Amniotic epithelial cell (primary cell): ENCODE data around the gene SGPL1.
"Not testable (repeated sequence)": the region's sequence is repeated elsewhere in the genome, so short reads cannot be mapped to it uniquely, and the experiment has no call there.

ENCODE experiments used
- DNase-seq: peaks from one replicate; pipeline ENCODE4 v3.0.0-alpha.2; 2010; ENCODE audit warnings: low read depth

The SGPL1 gene

GRCh38 chr10:70815504-70816219, at the start of gene SGPL1:
Gene SGPL1, plus strand, starts transcription at chr10:70815948. Its CDS starts 906 bp downstream, at chr10:70816854.
- DNase-seq, result peak; percentile 65

GRCh38 chr10:70768026-70768685, 47.6 kb upstream of the SGPL1 start:
- not testable (repeated sequence) for DNase-seq

GRCh38 chr10:70769121-70769520, 46.6 kb upstream of the SGPL1 start:
- DNase-seq, result no peak

GRCh38 chr10:70770001-70770400, 45.7 kb upstream of the SGPL1 start:
- DNase-seq, result no peak

- DNase-seq, result not testable (repeated sequence)
Measured at GRCh38 chr10:70770516-70770915, 45.2 kb upstream of the SGPL1 start.

GRCh38 chr10:70771311-70772194, 44.2 kb upstream of the SGPL1 start:
- no peak for DNase-seq

GRCh38 chr10:70772627-70773026, 43.1 kb upstream of the SGPL1 start:
- DNase-seq, result no peak

GRCh38 chr10:70773461-70773860, 42.3 kb upstream of the SGPL1 start:
- DNase-seq, result no peak

GRCh38 chr10:70773965-70774809, 41.6 kb upstream of the SGPL1 start:
- no peak for DNase-seq

- no peak for DNase-seq
Measured at GRCh38 chr10:70774810-70775678, 40.7 kb upstream of the SGPL1 start.

GRCh38 chr10:70775679-70776454, 39.9 kb upstream of the SGPL1 start:
- no peak for DNase-seq

- DNase-seq, result no peak
Measured at GRCh38 chr10:70776455-70777005, 39.2 kb upstream of the SGPL1 start.

- no peak for DNase-seq
Measured at GRCh38 chr10:70777063-70777875, 38.5 kb upstream of the SGPL1 start.

GRCh38 chr10:70778267-70778924, 37.4 kb upstream of the SGPL1 start:
- no peak for DNase-seq

- no peak for DNase-seq
Measured at GRCh38 chr10:70779088-70779487, 36.7 kb upstream of the SGPL1 start.

- no peak for DNase-seq
Measured at GRCh38 chr10:70779511-70780369, 36.0 kb upstream of the SGPL1 start.

- no peak for DNase-seq
Measured at GRCh38 chr10:70780370-70780760, 35.4 kb upstream of the SGPL1 start.
